ENCODE results near the gene FBXO46.
"Not testable (repeated sequence)": the region's sequence is repeated elsewhere in the genome, so short reads cannot be mapped to it uniquely, and the experiment has no call there.

The FBXO46 gene

DNA sequence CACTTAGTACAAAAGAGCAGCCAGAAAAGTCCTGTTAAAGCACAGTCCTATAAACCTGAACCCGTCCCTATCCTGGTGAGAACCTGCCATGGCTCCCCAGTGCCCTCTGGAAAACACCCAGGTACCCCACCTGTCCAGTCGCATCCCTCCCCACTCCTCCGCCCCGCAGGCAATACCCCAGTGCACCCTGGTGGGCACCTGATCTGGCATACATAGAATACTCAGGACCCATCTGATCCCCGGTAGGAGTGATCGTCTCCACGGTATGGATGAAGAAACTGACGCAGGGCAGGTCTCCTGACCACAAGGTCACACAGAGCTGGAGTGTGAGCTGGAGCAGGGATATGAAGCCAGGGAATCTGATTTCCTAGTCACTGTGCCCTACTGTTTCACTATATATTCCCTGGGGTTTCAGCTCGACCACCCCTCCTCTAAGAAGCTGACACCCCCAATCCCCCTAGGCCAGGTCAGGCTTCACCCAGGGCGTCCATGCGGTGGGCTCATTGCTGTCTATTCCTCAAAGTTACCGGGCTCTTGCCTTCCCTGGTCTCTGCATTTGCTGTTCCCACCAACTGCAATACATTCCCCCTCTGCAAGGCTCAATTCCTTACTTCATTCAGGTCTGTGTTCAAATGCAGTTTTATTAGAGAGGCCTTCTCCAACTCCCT lies 12.6 kb downstream of the FBXO46 start:
- DNase-seq, result no peak

DNA sequence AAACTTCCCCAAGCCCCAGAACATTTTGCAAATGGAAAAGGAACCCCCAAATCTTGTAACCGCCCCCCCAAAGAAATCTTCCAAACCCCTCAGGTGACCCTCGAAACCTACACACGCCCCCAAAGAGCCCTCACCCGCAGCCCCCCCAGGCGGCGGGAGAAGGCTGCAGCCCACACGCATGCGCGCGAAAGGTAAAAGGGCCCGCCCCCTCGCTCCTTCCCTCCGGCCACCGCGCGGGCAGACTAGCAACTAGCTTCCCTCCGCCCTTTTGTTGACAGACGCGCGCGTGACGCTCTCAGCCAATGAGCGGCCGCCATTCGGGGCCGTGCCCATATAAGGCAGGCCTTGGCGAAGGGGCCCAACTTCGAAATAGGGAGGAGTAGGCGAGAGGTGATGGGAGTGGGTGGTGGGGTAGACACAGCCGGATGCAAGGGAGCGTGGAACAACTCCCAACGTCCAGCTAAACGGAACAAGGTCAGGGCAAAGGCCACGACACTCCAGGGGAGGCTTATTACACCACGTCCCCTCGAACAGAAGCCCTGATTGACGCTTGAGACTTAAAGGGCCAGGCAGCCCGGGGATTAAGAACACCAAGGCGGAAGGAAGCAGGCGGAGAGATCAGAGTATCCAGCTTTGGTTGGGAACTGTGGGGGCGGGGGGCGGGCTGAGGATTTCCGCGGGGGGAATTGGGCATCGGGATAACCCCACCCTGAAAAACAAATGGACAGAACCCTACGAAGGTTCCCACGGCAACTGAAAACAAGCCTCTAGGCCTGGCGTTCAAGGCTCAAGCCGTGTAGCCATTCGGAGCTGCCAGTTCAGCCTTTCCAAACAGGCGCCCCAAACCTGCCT lies 13.3 kb downstream of the FBXO46 start:
- DNase-seq, result peak; percentile 91

DNA sequence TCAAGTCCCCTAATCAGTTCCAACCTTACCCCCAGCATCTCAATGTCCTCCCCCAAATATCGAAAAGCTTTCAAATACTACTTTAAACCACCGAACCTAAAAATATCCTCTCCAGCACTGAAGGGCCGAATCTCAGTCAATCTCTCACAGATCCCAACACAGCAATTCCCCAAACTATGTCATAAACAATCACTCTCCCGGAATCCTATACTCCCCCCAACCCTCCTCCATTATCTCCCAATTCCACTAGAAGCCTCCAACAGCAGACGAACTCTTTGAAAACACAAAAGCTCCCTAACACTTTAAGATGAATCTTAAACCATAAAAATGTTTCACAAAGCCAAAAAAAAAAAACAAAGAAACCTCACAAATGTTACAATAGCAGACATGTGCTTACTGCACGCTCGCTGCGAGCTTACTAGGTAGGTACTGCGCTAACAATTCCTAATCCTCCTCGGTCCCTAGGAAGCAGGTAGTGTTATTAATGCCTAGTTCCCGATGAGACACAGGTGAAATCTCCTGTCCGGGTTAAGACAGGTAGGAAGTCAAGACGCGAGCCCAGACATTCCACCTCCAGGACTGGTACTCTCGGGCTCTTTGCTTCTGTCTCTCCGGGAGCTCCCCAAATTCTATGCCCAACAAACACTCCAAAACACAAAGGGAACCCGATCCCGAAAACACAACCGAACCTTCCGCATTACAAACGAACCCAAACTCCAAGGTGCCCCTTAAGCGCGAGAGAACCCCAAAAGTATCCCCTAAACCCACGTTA lies 14.2 kb downstream of the FBXO46 start:
- DNase-seq, result no peak

DNA sequence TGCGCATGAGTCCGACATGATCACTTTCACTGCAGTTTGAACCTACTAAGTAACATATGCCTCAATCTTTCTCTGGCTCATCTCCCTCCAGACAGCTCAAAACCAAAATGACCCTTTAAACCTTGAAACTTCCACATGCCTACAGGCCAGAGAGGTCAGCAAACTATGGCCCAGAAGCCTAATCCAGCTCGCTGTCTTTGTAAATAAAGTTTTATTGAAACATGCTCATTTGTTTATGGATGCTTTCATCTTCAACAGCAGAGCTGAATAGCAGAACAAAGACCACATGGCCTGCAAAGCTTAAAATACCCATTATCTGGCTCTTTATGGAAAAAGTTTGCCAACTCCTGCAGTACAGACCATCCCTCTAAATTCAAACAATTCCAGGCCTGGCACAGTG lies 15.6 kb downstream of the FBXO46 start:
- DNase-seq, result no peak

DNA sequence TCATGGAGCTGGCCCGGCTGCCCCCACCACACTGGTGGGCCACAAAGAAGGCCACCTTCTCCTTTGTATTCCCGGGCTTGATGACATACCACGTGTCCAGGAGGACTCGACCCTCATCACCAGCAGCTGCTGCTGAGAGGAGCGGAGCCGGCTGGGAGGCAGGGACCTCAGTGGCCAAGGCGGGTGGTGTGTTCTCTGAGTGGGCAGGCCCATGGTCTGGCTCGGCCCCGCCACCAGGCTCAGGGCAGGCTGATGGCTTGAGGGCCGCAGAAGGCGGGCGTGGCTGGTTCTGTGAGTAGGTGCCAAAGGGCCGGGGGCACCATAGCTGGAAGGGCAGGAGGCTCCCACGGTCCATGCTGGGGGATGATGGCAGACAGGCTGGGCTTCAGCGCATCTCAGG lies 17.6 kb downstream of the FBXO46 start:
- DNase-seq, result no peak

DNA sequence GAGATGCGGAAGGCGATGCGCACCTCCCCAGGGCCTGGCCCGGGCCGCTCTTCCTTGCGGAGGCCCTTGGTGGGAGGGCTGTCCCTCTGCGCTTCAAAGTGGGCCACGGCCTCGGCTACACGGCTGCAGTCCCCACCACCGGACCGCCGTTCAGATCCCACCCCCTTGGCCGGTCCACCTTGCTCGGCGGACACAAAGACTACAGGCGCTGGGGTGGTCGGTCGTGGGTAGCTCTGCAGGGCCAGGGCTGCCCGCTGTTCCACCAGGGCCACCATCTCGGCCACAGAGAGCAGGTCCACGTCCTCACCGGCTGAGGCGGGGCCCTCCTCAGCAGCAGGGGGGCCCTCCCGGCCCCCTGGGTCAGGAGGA lies 18.0 kb downstream of the FBXO46 start:
- no peak for DNase-seq

DNA sequence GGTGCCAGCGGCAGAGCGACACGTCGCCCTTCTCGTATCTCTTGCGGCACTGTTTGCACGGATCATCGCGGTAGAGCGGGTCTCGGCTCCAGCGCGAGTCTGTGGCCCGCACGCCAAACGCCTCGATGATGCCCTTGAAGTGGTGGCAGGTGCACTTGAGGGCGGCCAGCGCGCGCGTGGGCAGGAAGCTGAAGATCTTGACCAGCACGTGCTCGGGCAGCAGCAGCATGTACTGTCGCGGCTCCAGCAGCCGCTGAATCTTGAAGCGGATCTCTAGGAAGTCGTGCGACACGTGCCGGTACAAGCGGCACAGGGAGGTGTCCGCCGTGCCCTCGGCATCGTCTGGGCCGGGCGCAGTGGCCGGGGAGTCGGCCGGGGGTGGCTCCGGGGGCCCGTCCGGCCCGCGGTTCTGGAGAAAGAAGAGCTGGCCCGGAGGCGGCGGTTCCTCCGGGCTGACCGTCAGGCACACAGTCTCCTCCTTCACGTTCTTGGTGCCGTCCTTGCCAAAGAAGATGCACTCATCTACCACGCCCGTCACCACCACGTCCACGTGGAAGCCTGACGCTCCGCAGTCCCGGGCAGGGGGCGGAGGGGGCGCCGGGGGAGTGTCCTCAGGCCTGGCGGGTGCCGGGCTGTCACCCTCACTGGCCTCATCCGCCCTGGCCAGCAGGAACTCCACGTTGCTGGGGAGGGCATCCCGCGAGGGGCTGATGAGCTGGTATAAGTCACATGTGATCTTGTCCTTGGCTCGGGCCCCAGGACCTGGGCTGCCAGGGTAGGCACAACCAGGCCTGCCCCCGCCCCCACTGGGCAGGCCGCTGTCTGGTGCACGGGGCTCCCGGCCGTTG lies 18.6 kb downstream of the FBXO46 start:
- DNase-seq, result no peak

DNA sequence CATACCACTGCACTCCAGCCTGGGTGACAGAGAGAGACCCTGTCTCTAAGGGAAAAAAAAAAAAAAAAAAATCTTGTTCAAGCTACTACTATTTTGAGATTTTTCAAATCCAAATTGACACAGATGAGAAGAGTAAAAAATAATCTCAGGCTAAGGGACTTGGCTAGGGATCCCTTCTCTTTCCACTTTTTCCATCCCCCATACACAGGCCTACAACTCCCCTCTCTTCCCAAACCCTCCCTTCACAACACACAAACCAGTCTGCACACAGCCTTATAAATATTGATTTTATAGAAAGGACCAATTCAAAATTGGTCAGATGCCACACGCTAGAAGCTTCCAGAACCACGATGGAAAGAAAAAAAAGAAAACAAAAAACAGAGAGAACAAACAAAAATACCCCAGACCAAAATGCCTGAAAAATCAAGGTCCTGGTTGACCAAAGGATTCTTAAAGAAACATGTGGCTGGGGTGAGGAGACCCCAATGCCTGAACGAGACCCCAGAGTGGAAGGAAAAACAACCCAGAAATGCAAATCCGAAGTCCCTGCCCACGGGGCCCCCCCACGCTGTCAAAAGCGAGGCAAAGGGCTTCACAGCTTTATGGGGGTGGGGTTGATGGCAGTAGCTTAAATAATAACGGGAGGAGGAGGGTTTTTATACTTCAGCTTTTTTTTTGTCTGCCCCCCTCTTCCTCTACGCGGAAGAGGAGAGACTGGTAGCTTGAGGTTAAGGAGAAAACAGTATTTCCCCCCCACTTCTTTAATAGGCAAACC lies 20.2 kb downstream of the FBXO46 start:
- no peak for DNase-seq

DNA sequence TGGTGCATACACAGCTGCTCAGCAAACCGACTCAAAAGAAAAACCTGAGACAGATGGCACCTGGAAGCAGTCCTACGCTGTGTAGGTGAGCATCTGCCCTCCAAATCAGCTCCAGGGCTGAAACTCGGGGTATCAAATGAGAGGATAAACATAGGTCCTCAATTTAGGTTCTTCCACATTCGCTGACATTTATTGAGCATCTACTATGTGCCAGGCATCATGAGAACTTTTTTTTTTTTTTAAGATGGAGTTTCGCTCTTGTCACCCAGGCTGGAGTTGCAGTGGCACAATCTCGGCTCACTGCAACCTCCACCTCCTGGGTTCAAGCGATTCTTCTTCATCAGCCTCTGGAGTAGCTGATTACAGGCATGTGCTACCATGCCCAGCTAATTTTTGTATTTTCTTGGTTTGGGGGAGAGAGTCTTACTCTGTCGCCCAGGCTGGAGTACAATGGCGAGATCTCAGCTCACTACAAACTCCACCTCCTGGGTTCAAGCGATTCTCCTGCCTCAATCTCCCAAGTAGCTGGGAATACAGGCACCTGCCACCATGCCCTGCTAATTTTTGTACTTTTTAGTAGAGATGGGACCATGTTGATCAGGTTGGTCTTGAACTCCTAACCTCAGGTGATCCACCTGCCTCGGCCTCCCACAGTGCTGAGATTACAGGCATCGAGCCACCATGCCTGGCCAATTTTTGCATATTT lies 24.8 kb downstream of the FBXO46 start:
- DNase-seq, result no peak

DNA sequence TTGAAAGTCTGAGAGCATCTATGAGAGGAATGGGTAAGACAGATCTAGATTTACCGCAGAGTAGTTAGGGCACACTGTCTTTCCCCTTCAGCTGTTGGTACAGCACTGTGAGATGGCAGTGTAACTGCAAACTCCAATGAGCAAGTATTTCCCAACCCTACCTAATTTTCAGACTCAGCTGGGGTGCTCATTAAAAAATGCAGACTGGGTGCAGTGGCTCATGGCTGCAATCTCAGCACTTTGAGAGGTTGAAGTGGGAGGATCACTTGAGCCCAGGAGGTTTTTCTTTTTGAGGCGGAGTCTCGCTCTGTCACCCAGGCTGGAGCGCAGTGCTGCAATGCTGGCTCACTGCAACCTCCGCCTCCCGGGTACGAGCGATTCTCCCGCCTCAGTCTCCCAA lies 25.6 kb downstream of the FBXO46 start:
- DNase-seq, result no peak

DNA sequence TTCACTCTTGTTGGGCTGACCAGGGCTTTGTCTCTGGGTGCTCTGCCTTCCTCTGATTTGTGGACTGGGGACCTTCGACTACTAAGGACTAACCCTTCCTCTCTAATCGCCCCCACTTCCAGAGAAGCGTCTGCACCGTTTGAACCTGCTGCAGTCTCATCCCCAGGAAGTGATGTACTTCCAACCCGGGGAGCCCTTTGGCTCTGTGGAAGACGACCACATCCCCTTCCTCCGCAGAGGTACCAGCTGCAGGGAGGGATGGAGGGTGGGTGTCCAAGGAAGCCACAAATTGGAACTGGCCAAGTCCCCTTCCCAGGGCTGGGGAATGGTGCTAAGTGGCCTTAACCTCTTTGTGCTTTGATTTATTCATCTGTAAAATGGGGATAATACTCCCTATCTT lies 29.0 kb downstream of the FBXO46 start:
- no peak for DNase-seq

DNA sequence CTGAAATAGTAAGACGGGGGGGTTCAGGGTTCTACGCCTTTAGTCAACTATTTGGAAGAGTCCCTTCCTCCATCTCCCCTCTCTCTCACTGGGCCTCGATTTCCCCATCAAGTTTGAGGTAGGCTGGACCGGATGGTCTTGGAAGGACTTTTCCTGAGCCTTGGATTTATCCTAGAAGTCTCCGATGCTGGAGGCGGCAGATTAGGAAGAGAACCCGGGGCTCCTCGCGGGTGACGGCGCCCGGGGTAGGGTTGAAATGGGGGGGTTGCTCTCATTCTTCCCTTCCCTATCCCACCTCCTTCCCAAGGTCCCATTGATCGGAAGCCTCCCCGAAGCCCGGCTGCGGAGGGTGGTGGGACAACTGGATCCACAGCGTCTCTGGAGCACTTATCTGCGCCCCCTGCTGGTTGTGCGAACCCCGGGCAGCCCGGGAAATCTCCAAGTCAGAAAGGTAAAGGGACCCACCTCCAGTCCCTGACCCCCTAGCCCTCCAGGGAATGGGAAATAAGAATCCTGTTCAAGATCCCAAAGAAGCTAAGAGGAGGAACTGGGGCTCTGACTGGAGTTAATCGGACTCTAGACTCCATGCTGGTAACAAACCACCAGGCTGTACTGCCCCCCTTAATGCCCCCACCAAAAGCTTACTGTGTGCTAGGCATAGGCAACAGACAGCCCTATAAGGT lies 37.4 kb downstream of the FBXO46 start:
- no peak for DNase-seq

DNA sequence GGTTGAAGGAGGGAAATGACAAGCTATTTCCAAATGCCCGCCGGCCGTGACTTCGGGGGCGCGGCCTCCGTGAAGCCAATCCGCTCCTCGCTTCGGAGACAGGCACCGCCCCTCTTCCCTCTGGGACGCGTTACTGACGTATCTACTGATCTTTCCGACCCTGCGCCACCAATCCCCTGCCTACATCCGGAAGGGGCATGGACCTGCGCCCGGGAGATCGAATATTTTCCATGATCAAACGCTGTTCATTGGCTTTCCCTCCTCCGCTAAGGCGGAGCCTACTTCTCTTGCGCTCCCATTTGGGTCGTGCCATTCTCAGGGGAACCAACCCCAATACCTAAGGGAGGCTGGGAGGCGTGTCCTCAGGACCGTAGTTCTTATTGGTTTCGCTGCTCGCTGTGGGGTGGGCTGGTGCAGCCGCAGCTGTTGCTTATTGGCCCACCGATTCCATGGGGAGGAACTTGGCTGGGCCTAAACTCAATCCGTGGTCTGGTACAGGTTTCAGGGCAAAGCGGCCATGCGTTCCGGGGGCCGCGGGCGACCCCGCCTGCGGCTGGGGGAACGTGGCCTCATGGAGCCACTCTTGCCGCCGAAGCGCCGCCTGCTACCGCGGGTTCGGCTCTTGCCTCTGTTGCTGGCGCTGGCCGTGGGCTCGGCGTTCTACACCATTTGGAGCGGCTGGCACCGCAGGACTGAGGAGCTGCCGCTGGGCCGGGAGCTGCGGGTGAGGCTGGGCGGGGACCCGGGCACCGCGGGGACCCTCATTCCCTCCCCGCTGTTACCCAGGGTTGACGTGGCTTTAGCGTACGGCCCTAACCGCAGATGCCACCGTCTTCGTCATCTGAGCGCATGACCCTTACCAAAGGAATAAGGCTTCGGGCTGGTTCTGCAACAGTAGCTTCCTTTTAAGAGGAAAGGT lies 38.2 kb downstream of the FBXO46 start, which contains the start of gene QPCTL:
Gene QPCTL (plus strand): TSS at position 480 of the 919 bp plus-strand sequence. CDS start 38 bp downstream, at position 518.
- peak; percentile 98 for DNase-seq

DNA sequence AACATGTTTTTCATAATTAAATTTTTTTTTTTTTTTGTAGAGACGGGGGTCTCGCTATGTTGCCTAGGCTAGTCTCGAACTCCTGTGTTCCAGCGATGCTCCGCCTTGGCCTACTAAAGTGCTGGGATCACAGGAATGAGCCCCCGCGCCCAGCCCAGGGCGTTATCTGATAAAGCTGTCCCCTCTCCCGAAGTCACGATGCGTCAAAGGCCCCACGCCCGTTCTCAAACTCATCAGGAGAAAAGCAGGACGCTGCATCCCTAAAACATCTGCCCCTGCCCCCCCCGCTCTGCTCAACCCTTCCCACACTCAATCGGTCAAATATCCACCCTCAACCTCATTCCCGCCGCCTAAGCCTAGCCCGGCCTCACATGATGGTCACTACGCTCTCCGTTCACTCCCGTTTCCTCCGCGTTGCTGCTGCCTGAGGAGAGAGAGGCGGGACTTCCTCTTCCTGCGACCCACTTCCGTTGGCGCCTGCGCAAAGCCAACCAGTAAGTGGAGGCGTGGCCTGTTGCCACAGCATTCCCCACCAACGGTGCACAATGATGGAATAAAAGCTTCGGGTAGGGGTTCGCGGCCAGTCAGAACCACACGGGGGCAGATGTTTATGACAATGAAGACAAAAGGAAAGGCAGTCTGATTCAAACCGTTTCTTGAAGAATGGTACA lies 39.0 kb downstream of the FBXO46 start, which contains the start of gene SNRPD2:
Gene SNRPD2 (minus strand): TSS at position 438 of the 671 bp plus-strand sequence. CDS start 65 bp downstream, at position 373.
- peak; percentile 88 for DNase-seq

DNA sequence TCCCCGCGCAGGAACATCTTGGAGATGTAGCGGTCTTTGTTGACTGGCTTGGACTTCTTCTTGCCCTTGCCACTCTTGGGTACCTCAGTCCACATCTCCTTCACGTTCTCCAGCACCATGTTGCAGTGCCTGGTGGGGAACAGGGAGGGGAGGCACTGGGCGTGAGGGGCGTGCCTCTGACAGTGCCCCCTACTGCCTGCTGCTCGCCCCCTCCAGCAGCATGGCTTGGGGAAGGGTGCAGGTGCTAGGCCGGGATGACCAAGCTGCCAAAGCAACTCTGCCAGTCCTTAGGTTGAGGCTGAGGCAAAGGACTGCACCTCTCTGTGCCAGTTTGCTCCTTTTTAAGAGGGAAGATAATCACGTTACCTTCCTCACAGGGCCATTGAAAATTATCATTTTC lies 43.1 kb downstream of the FBXO46 start:
- DNase-seq, result no peak

DNA sequence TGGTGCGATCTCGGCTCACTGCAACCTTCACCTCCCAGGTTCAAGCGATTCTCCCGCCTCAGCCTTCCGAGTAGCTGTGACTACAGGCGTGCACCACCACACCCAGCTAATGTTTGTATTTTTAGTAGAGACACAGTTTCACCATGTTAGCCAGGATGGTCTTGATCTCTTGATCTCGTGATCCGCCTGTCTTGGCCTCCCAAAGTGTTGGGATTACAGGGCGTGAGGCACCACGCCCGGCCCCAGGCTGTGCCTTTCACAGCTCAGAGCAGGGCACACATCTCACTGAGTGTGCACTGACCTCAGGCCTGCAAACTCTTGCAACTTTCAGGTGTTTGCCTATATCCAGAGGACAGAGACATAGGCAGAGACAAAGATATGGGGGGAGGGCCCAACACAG lies 45.7 kb downstream of the FBXO46 start:
- DNase-seq, result not testable (repeated sequence)

DNA sequence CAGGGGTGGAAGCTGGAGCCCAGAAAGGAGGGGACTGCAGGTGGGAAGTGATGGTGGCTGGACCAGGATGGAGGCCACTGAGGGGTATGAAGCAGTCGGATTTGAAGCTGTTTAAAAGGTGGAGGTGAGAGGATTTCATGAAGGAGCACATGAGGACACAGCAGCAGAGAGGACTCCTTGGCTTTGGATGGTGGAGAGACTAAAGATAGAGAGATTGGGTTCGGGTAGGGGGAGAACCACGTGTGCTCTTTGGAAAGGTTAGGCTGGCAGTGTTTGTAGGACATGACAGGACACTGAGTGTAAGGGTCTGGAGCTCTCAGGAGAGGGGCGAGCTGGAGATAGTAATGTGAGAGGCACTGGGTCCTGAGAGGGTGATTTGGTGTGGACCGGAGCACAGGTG lies 47.8 kb downstream of the FBXO46 start:
- no peak for DNase-seq

DNA sequence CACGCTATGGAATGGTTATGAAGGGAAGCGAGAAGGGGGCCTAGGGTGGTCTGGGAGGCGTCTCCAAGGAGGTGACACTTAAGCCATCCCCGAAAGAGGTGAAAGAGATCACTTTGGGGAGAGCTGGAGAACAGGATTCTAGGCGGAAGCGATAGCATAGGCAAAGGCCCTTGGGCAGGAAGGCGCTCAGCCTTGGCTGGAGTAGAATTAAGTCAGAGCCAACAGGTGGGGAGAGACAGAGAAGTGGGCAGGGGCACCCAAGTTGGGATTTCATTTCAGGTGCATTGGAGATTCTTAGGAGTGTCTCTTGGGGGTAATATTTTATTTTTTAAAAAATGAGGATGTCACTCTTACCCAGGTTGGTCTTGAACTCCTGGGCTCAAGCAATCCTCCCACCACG lies 48.6 kb downstream of the FBXO46 start:
- no peak for DNase-seq
